D721Med (cell line): Measurements from ENCODE around the gene LRIT2.

ENCODE experiments used
- DNase-seq: peaks from one replicate; pipeline ENCODE4 v3.0.0; 2011; ENCODE audit warnings: low spot score; ENCODE audit not compliant: insufficient read length
- FAIRE-seq: peaks from 2 replicates; lab custom pipeline; 2011; peaks lifted over from hg19 to GRCh38; lab: Jason Lieb, UNC
- CTCF ChIP-seq: IDR thresholded peaks from 2 replicates; pipeline ENCODE4 v1.5.1; 2012; ENCODE audit warnings: mild to moderate bottlenecking, control low read depth; ENCODE audit not compliant: insufficient read depth; ENCODE audit errors: missing control alignments

LRIT2 gene

GRCh38 chr10:84205853-84206525 is 19.4 kb downstream of the LRIT2 start:
- no peak for FAIRE-seq
- no peak for DNase-seq
- no peak for TF ChIP-seq CTCF

DNA sequence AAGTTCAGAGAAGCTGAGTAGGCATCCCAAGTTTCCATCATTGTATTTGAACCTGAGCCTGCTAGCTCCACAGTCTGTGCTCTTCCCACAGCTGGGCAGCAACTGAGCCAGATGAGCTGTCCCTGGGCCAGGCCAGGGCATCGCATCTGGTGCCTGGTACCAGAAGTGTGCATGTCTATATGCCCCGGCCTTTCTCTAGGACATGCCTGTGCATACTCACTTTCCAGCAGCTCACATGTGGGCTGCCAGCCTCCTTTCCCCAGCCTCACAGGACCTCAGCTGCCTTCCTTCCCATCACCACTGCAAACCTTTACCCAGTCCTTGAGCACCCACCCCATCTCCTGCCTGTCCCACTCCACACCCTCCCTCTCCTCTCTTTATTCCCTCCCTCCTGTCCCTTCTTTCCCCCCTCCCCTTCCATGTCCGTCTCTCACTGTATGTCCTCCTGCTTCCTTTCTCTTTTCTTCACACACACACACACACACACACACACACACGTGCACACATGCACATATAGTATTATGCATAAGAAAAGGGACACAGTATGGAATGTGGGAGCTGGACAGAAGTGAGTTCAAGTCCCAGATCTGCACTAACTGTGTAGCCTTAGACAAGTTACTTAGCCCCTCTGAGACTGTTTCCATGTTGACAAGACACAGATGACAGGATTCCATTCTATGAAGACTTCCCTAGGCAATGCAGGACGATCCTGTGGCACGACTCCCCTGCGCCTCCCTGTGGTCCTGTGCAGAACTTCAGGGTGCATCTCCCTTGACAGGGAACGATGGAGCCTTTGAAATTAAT is 20.1 kb downstream of the LRIT2 start:
- peak; percentile 67 for DNase-seq
- peak; percentile 98 for TF ChIP-seq CTCF
- no peak for FAIRE-seq

- FAIRE-seq (no peak), DNase-seq (no peak)
- TF ChIP-seq CTCF = no peak
Measured at GRCh38 chr10:84204610-84205009, 20.7 kb downstream of the LRIT2 start.

GRCh38 chr10:84204122-84204521 is 21.2 kb downstream of the LRIT2 start:
- DNase-seq (peak; percentile 50), FAIRE-seq (no peak)
- TF ChIP-seq CTCF = peak; percentile 44

DNA sequence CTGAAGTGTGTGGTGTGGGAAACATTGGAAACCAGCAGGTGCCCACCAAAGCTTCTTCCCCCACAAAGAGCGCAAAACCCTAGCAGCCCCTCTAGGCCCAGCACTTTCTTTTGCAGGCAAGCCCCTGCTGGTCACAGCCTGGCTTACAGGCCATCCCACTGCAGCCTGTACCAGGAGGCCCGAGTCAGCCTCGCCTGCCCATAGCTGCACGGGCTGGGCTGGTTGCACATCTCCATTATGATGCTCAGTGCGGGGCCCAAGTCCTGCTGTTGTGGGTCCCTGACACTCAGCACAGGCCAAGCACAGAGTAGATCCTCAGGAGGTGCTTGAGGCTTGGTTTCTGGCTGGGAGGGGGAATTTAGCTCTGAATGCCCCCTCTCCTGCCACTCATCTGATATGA is 23.0 kb downstream of the LRIT2 start:
- FAIRE-seq = no peak
- no peak for DNase-seq

DNA sequence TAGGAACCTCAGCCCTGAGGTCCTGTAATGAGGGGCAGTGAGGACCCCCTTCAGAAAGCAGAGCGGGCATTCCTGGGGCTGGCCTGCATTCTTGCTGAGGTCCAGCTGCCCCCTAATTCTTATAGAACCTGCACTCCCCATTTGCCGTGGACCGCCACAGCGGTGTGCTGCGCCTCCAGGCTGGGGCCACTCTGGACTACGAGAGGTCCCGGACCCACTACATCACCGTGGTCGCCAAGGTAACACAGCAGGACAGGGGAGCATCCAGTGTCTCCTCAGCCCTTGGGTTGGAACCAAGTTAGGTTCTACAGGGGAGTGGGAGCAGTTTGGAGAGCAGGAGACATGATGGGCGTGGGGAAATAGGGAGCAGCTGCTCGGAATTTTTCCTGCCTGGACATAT is 23.7 kb downstream of the LRIT2 start:
- FAIRE-seq = no peak
- no peak for DNase-seq
- no peak for TF ChIP-seq CTCF

More for the DNA sequence above, 23.0 kb downstream of the LRIT2 start:
- no peak for TF ChIP-seq CTCF

GRCh38 chr10:84201244-84201606 is 24.1 kb downstream of the LRIT2 start:
- peak; percentile 6 for TF ChIP-seq CTCF
- DNase-seq (no peak), FAIRE-seq (no peak)
